Astrocyte of the spinal cord (primary cell): Measurements from ENCODE around the gene COL16A1.

ENCODE experiments used
- DNase-seq: peaks from one replicate; pipeline ENCODE4 v3.0.0; 2011; ENCODE audit warnings: low read depth, low spot score
- H3K4me3 ChIP-seq: 2 replicates; pipeline ENCODE4 v1.5.1; 2011; ENCODE audit warnings: low read depth, mild to moderate bottlenecking, low read length, moderate library complexity
- CTCF ChIP-seq: IDR thresholded peaks from 2 replicates; pipeline ENCODE4 v1.5.1; 2012; ENCODE audit warnings: low read depth, mild to moderate bottlenecking, low read length, inconsistent platforms
- in situ Hi-C: cut with HindIII; loops from 2 replicates; pipeline ENCODE4 v1.10.0; 2017; ENCODE audit warnings: low sequenced_read_pairs

The COL16A1 gene

GRCh38 chr1:31624731-31625514 is 78.9 kb downstream of the COL16A1 start:
- DNase-seq: no peak
- TF ChIP-seq CTCF: no peak
- no peak overlapping the region for H3K4me3 ChIP-seq
- in situ Hi-C loops: no loop called here

- no peak for DNase-seq
- no peak for TF ChIP-seq CTCF
- in situ Hi-C loops: no loop called here
- H3K4me3 ChIP-seq: no peak overlapping the region
These were observed 79.5 kb downstream of the COL16A1 start for GRCh38 chr1:31624309-31624708.

DNA sequence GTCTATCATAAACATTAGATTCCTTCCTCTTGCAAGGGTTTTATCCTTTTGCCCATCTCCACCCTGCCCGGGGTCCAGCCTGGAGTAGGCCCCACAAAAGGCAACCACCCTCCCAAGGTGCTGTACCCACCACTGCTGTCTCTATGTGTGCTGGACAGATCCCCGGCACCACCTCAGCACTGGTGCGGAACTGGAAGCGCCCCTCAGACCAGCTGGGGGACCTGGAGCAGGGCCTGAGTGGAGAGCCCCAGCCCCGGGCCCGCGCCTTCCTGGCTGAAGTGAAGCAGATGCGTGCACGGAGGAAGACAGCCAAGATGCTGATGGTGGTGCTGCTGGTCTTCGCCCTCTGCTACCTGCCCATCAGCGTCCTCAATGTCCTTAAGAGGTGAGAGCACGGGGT is 80.5 kb downstream of the COL16A1 start:
- DNase-seq: no peak
- in situ Hi-C loops: no loop called here

GRCh38 chr1:31621847-31622730 is 81.7 kb downstream of the COL16A1 start:
- H3K4me3 ChIP-seq: no peak overlapping the region
- TF ChIP-seq CTCF: no peak
- in situ Hi-C loops: no loop called here
- no peak for DNase-seq

More for the DNA sequence above, 80.5 kb downstream of the COL16A1 start:
- no peak overlapping the region for H3K4me3 ChIP-seq
- no peak for TF ChIP-seq CTCF

- H3K4me3 ChIP-seq: no peak overlapping the region
- in situ Hi-C loops: no loop called here
- TF ChIP-seq CTCF: no peak
- no peak for DNase-seq
These were observed 82.4 kb downstream of the COL16A1 start for GRCh38 chr1:31621498-31621820.

DNA sequence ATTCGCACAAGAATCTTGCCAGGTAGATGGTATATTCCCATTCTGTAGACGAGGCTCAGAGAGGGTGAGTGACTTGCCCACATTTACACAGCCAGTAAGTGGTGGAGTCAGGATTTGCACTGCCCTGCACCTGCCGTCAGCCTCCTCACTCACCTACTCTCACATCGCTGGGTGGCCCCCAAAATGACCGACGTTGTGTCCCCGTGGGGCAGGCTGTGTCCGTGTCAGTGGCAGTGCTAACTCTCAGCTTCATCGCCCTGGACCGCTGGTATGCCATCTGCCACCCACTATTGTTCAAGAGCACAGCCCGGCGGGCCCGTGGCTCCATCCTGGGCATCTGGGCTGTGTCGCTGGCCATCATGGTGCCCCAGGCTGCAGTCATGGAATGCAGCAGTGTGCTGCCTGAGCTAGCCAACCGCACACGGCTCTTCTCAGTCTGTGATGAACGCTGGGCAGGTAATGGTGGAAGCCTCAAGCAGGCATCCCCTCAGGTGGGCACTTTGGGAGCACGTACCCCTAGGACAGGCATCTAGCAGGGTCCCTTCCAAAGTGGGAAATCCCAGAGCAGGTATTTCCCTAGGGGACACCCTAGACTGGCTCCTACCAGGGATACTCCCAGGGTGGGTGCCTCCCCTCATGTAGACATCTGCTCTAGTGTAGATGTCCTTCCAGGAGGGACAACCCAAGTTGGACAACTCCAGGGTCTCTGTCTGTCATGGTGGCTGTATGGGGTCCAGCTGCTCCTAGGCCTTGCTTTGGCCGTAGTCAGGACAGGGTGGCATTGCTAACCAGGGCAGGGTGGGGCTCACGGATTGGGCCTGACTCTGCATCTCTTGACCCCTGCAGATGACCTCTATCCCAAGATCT is 83.0 kb downstream of the COL16A1 start:
- in situ Hi-C loops: no loop called here
- TF ChIP-seq CTCF: no peak
- no peak for DNase-seq
- no peak overlapping the region for H3K4me3 ChIP-seq
